Neural progenitor cell (in vitro differentiated cells): ENCODE measurements around the gene C12orf56. TPM values are rescaled to one million over a fixed set of nuclear protein-coding genes. Genes with fewer than 3 reads are reported as not detected.

Source experiments
- DNase-seq: peaks from one replicate; pipeline ENCODE4 v3.0.0-alpha.2; 2016; ENCODE audit warnings: low spot score
- H2AFZ ChIP-seq: fragments of 200-600 bp; sonication (generic); replicated peaks from 2 replicates; pipeline ENCODE4 v1.6.1; 2016; ENCODE audit warnings: antibody characterized with exemption
- H3F3A ChIP-seq: fragments of 200-600 bp; sonication (generic); 2 replicates; pipeline ENCODE4 v1.6.1; 2016; ENCODE audit warnings: antibody characterized with exemption, low read depth
- H3K27ac ChIP-seq: fragments of 200-600 bp; sonication (generic); 2 replicates; pipeline ENCODE4 v1.5.1; 2016; ENCODE audit warnings: mild to moderate bottlenecking
- H3K27me3 ChIP-seq: fragments of 200-600 bp; sonication (generic); 2 replicates; pipeline ENCODE4 v1.6.1; 2016; ENCODE audit warnings: mild to moderate bottlenecking, moderate library complexity
- H3K36me3 ChIP-seq: fragments of 200-600 bp; sonication (generic); 2 replicates; pipeline ENCODE4 v1.5.1; 2016
- H3K4me1 ChIP-seq: fragments of 200-600 bp; sonication (generic); 2 replicates; pipeline ENCODE4 v1.6.1; 2016; ENCODE audit warnings: mixed run types
- H3K4me2 ChIP-seq: fragments of 200-600 bp; sonication (generic); 2 replicates; pipeline ENCODE4 v1.6.1; 2016
- H3K4me3 ChIP-seq: fragments of 200-600 bp; sonication (generic); 2 replicates; pipeline ENCODE4 v1.5.1; 2016
- H3K79me2 ChIP-seq: fragments of 200-600 bp; sonication (generic); 2 replicates; pipeline ENCODE4 v1.6.1; 2016; ENCODE audit warnings: low read depth
- H3K9ac ChIP-seq: fragments of 200-600 bp; sonication (generic); 2 replicates; pipeline ENCODE4 v1.6.1; 2016
- H3K9me3 ChIP-seq: fragments of 200-600 bp; sonication (generic); 2 replicates; pipeline ENCODE4 v1.5.1; 2016; ENCODE audit warnings: low read depth
- H4K20me1 ChIP-seq: fragments of 200-600 bp; sonication (generic); 2 replicates; pipeline ENCODE4 v1.6.1; 2016; ENCODE audit warnings: low read depth
- H3K27ac Mint-ChIP-seq: 3 replicates; pipeline ENCODE4 v1.8.0; 2021; ENCODE audit warnings: mixed read lengths
- H3K27me3 Mint-ChIP-seq: 2 replicates; pipeline ENCODE4 v1.8.0; 2022; ENCODE audit warnings: low read depth, mild to moderate bottlenecking, inconsistent platforms, moderate library complexity, mixed read lengths; ENCODE audit not compliant: insufficient read depth
- H3K36me3 Mint-ChIP-seq: 3 replicates; pipeline ENCODE4 v1.8.0; 2021; ENCODE audit warnings: mixed read lengths
- H3K4me1 Mint-ChIP-seq: 3 replicates; pipeline ENCODE4 v1.8.0; 2021; ENCODE audit warnings: mixed read lengths
- H3K4me3 Mint-ChIP-seq: 3 replicates; pipeline ENCODE4 v1.8.0; 2021; ENCODE audit warnings: mild to moderate bottlenecking, moderate library complexity, mixed read lengths
- H3K9me3 Mint-ChIP-seq: 3 replicates; pipeline ENCODE4 v1.8.0; 2020; ENCODE audit warnings: mixed read lengths
- CTCF ChIP-seq: fragments of 200-600 bp; sonication (generic); IDR thresholded peaks from 2 replicates; pipeline ENCODE4 v1.5.1; 2017; ENCODE audit warnings: antibody characterized with exemption, mild to moderate bottlenecking
- EZH2 ChIP-seq: fragments of 200-600 bp; sonication (generic); IDR thresholded peaks from 2 replicates; pipeline ENCODE4 v1.6.1; 2017; ENCODE audit warnings: antibody characterized with exemption, mild to moderate bottlenecking, moderate library complexity
- EZH2phosphoT487 ChIP-seq: fragments of 200-600 bp; sonication (generic); IDR thresholded peaks from 2 replicates; pipeline ENCODE4 v1.6.1; 2017; ENCODE audit warnings: antibody characterized with exemption
- total RNA-seq: library from RNA; depleted of rRNA; stranded (reverse); fragments of >200 nt; gene quantifications from 2 replicates; pipeline ENCODE4 v1.2.3, GENCODE V29; 2015; ENCODE audit warnings: low replicate concordance

C12orf56 gene, protein sequence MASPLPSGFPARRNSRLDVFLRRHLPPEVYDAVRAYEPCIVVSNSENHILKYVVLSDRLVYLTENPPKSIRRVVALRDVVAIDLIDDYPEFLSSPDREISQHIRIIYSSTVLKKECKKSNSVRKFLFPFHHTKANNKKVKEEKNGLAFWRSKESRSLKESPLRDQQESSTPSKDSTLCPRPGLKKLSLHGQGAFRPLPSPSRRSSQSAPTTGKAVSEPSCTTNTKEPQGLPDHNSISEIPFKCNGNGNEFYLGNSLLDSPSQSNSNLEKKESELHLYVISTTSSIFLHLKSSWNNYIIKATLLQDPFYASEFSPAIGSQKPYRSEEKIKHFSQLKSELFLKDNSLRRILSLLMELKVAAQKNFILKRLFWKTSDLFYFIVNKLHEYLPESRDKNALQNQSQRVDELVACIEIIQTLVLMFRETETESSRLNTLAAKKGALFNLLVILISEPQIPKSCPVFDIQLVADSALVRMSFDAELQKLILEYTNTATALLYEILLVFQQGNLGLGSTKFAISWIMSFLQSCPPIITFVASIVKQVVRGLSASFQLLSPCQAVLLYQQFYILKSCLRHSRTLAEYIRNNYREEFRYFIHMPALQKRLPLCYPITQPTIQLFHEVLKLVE
- total RNA-seq, result 1.3 and 4.2 TPM in 2 replicates

GRCh38 chr12:64390275-64390851 is at the start of gene C12orf56:
C12orf56 (minus strand) TSS chr12:64390758; CDS start chr12:64390565, 193 bp downstream.
- H3K79me2 ChIP-seq, result no peaks in the 10 kb centered on the region
- TF ChIP-seq CTCF (no peak), EZH2phosphoT487 (no peak), EZH2 (no peak)
- no peaks in the 10 kb centered on the region for H3K9me3 ChIP-seq
- no peaks in the 10 kb centered on the region for H3K36me3 ChIP-seq
- no peaks in the 10 kb centered on the region for H3K9me3 Mint-ChIP-seq
- H3K4me3 Mint-ChIP-seq, result peak within 1 kb of the TSS; percentile 33
- no peaks in the 10 kb centered on the region for H3K4me1 ChIP-seq
- peak within 1 kb of the TSS; percentile 72 for H2AFZ ChIP-seq
- H3K9ac ChIP-seq, result no peak within 1 kb of the TSS
- peaks cover 18% of the 10 kb centered on the region for H3K27me3 ChIP-seq
- DNase-seq, result peak; percentile 55
- peak within 1 kb of the TSS; percentile 35 for H3K4me3 ChIP-seq
- H3K27ac Mint-ChIP-seq, result no peak within 1 kb of the TSS
- peaks cover 2% of the 10 kb centered on the region for H3K36me3 Mint-ChIP-seq
- peaks cover 2% of the 10 kb centered on the region for H3K4me1 Mint-ChIP-seq
- no peak within 1 kb of the TSS for H3K27ac ChIP-seq
- no peaks in the 10 kb centered on the region for H3K27me3 Mint-ChIP-seq
- H4K20me1 ChIP-seq, result no peaks in the 10 kb centered on the region
- no peaks in the 10 kb centered on the region for H3F3A ChIP-seq
- peak within 1 kb of the TSS; percentile 45 for H3K4me2 ChIP-seq

- Histone ChIP-seq H3K36me3 (peaks cover 29% of the 10 kb centered on the region), H3K9me3 (no peaks in the 10 kb centered on the region), H3K4me2 (no peak overlapping the region), H3F3A (peaks cover 7% of the 10 kb centered on the region), H4K20me1 (no peaks in the 10 kb centered on the region), H3K9ac (no peak overlapping the region), H3K27ac (no peak overlapping the region), H3K4me3 (no peak overlapping the region), H2AFZ (no peak overlapping the region), H3K4me1 (no peaks in the 10 kb centered on the region), H3K27me3 (no peaks in the 10 kb centered on the region), H3K79me2 (no peaks in the 10 kb centered on the region)
- H3K4me1 Mint-ChIP-seq, result no peaks in the 10 kb centered on the region
- no peak overlapping the region for H3K4me3 Mint-ChIP-seq
- no peak overlapping the region for H3K27ac Mint-ChIP-seq
- TF ChIP-seq EZH2phosphoT487 (no peak), EZH2 (no peak), CTCF (no peak)
- peaks cover 2% of the 10 kb centered on the region for H3K27me3 Mint-ChIP-seq
- H3K36me3 Mint-ChIP-seq, result peaks cover 35% of the 10 kb centered on the region
- no peaks in the 10 kb centered on the region for H3K9me3 Mint-ChIP-seq
- DNase-seq, result no peak
Measured at GRCh38 chr12:64440100-64440499, 49.5 kb upstream of the C12orf56 start.

GRCh38 chr12:64433915-64434314 is 43.4 kb upstream of the C12orf56 start:
- no peak overlapping the region for H3K4me2 ChIP-seq
- no peak overlapping the region for H3K27ac ChIP-seq
- no peak overlapping the region for H3K4me3 ChIP-seq
- H3K9me3 ChIP-seq, result no peaks in the 10 kb centered on the region
- H3K9ac ChIP-seq, result no peak overlapping the region
- H4K20me1 ChIP-seq, result no peaks in the 10 kb centered on the region
- H2AFZ ChIP-seq, result no peak overlapping the region
- Mint-ChIP-seq H3K9me3 (no peaks in the 10 kb centered on the region), H3K4me3 (no peak overlapping the region), H3K4me1 (no peaks in the 10 kb centered on the region), H3K36me3 (peaks cover 40% of the 10 kb centered on the region), H3K27me3 (no peaks in the 10 kb centered on the region), H3K27ac (no peak overlapping the region)
- no peak for DNase-seq
- no peaks in the 10 kb centered on the region for H3K79me2 ChIP-seq
- H3K27me3 ChIP-seq, result no peaks in the 10 kb centered on the region
- H3K36me3 ChIP-seq, result peaks cover 31% of the 10 kb centered on the region
- H3K4me1 ChIP-seq, result no peaks in the 10 kb centered on the region
- no peak for TF ChIP-seq EZH2phosphoT487
- no peaks in the 10 kb centered on the region for H3F3A ChIP-seq
